Natural killer cell (primary cell): Measurements from ENCODE around the gene EFHC1. TPM values are rescaled to one million over a fixed set of nuclear protein-coding genes. Genes with fewer than 3 reads are reported as not detected.

Experiments used
- ATAC-seq, 3 donors: fragments of 150-1000 bp in 2 of 3; fragments of 200-7000 bp in 1 of 3; cut with Tn5 transposase; 1 replicate in 1 of 3; 2 replicates in 2 of 3; pipeline ENCODE4 v1.10.0; 2021; ENCODE audit warnings: mild to moderate bottlenecking in 2 of 3, moderate library complexity in 2 of 3
- DNase-seq, 2 donors: peaks; one replicate each; pipeline versions ENCODE4 v3.0.0 to v3.0.0-alpha.2; 2013 to 2021; ENCODE audit warnings: mixed read lengths in 1 of 2
- H3K27ac ChIP-seq: one replicate; pipeline ENCODE4 v1.5.1; 2013; ENCODE audit warnings: mild to moderate bottlenecking, low read length
- H3K27me3 ChIP-seq: one replicate; pipeline ENCODE4 v1.6.1; 2013; ENCODE audit warnings: low read length; ENCODE audit not compliant: control insufficient read depth, insufficient read depth
- H3K36me3 ChIP-seq: one replicate; pipeline ENCODE4 v1.6.1; 2013; ENCODE audit warnings: low read length; ENCODE audit not compliant: control insufficient read depth, insufficient read depth
- H3K4me1 ChIP-seq: one replicate; pipeline ENCODE4 v1.6.1; 2013; ENCODE audit warnings: low read length; ENCODE audit not compliant: control insufficient read depth, insufficient read depth
- H3K4me3 ChIP-seq: one replicate; pipeline ENCODE4 v1.5.1; 2013; ENCODE audit warnings: low read length
- H3K9me3 ChIP-seq: one replicate; pipeline ENCODE4 v1.6.1; 2013; ENCODE audit warnings: low read length; ENCODE audit not compliant: control insufficient read depth, insufficient read depth
- H3K27ac Mint-ChIP-seq, 2 donors: one replicate each; pipeline ENCODE4 v1.8.0; 2022; ENCODE audit warnings: mild to moderate bottlenecking in 2 of 2, mixed read lengths in 2 of 2, moderate library complexity in 1 of 2
- H3K27me3 Mint-ChIP-seq, 2 donors: one replicate each; pipeline ENCODE4 v1.8.0; 2022; ENCODE audit warnings: low read depth in 2 of 2, mixed read lengths in 2 of 2
- H3K36me3 Mint-ChIP-seq: one replicate; pipeline ENCODE4 v1.8.0; 2022; ENCODE audit warnings: mixed read lengths
- H3K4me1 Mint-ChIP-seq, 2 donors: one replicate each; pipeline ENCODE4 v1.8.0; 2022; ENCODE audit warnings: mixed read lengths in 2 of 2
- H3K4me3 Mint-ChIP-seq: one replicate; pipeline ENCODE4 v1.8.0; 2022; ENCODE audit warnings: mild to moderate bottlenecking, moderate library complexity, mixed read lengths
- H3K9me3 Mint-ChIP-seq, 2 donors: one replicate each; pipeline ENCODE4 v1.8.0; 2022; ENCODE audit warnings: mixed read lengths in 2 of 2
- WGBS: methylation state at CpG from one replicate; pipeline ENCODE4 v1.1.7; 2013; ENCODE audit warnings: missing lambda C conversion rate; ENCODE audit not compliant: insufficient coverage; 5-methylcytosine and 5-hydroxymethylcytosine counted together
- intact Hi-C: fragments of 100-400 bp; cut with micrococcal nuclease; formaldehyde crosslinking; loops from one replicate; pipeline ENCODE4 v1.14.2; 2022
- total RNA-seq, 4 donors: library from RNA; stranded (reverse); fragments of 120-200 nt in 1 of 4; gene quantifications; one replicate each; pipeline versions ENCODE4 v1.2.3 to v1.2.4, GENCODE V29; 2013 to 2022
- TF ChIP-seq, protein P1 (sequence below): fragments of 200-600 bp; IDR thresholded peaks from one replicate; pipeline ENCODE4 v1.8.0; 2022; ENCODE audit warnings: antibody characterized with exemption

The EFHC1 gene
- total RNA-seq, 3 donors from 2014 or later (not counting 1 experiment from before 2014, with no cell fraction given), result 10.7 to 20.9 (median 13.7) TPM

DNA sequence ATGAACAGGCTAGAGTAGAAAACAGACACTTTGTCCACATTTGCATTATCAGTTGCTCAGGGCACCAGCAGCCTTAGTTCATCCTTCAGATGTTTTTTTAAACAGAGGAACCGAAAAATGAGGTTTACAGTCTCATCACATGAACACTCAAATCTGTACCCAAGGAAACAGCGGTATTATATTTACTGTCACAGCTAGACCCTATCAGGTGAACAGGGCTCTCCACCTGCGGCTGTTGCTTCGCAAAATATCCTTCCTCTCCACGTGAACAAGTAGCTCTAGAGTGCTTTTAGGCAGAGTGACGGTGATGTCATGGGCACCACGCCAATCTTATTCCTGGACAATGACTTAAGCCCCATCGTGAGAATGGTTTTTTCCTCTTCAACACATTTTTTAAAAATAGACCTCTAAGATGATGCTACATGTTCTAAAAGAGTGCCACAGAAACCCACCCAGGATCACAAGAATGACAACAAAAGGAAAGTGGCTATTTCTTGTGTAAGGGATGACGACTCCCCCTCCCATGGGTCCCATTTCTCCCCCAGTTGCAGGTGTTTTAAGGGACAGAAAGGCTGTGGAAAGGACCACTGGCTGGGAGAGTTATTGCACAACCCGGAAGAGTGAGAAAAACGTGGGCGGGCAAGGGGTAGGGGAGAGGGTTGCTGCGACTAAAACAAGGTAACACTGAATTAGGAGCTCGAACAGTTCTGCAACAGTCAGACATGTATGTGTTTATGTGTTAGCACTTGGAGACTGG, 77.7 kb downstream of the EFHC1 start:
- intact Hi-C loops, result no loop called here

DNA sequence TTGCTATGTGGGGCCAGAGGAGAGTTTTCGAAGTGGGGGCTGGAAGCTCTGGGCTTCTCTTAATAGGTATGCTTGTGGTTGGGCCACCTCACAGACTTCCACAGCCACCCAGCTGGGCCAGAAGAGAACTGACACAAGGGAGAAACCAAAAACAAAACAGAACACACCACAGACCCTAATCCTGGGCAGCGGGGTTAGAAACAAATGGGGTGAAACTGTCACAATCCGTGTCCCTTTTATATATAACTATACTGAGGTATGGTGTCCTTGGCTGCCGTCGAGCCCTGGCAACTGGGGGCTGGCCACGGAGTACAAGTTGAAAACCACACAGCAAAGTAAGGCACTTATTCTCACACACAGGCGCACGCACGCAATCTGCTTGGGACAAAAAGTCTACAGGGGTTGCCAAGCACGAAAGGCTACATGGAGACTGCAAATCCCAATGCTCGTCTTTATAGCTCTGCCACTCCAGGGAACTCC, 78.4 kb downstream of the EFHC1 start:
- Mint-ChIP-seq H3K4me3 (no peak overlapping the region), H3K27me3 (no peaks in the 10 kb centered on the region), H3K36me3 (peaks cover 14% of the 10 kb centered on the region), H3K27ac (no peak overlapping the region), H3K4me1 (peaks cover 13 to 14% of the 10 kb centered on the region in 2 donors), H3K9me3 (no peaks in the 10 kb centered on the region)
- no peak for DNase-seq
- peaks cover 16% of the 10 kb centered on the region for H3K4me1 ChIP-seq
- H3K4me3 ChIP-seq, result no peak overlapping the region
- intact Hi-C loops, result no loop called here
- TF ChIP-seq, protein P1, sequence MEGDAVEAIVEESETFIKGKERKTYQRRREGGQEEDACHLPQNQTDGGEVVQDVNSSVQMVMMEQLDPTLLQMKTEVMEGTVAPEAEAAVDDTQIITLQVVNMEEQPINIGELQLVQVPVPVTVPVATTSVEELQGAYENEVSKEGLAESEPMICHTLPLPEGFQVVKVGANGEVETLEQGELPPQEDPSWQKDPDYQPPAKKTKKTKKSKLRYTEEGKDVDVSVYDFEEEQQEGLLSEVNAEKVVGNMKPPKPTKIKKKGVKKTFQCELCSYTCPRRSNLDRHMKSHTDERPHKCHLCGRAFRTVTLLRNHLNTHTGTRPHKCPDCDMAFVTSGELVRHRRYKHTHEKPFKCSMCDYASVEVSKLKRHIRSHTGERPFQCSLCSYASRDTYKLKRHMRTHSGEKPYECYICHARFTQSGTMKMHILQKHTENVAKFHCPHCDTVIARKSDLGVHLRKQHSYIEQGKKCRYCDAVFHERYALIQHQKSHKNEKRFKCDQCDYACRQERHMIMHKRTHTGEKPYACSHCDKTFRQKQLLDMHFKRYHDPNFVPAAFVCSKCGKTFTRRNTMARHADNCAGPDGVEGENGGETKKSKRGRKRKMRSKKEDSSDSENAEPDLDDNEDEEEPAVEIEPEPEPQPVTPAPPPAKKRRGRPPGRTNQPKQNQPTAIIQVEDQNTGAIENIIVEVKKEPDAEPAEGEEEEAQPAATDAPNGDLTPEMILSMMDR, result no peak
- H3K36me3 ChIP-seq, result peaks cover 10% of the 10 kb centered on the region
- 45% methylated on average over 10 of the region's 11 CpGs for WGBS
- no peaks in the 10 kb centered on the region for H3K27me3 ChIP-seq
- ATAC-seq, result no peak
- no peaks in the 10 kb centered on the region for H3K9me3 ChIP-seq
- H3K27ac ChIP-seq, result peak overlapping the region; percentile 75

More for the DNA sequence above, 77.7 kb downstream of the EFHC1 start:
- ATAC-seq (peak in 1 of 3 donors; percentile 33), DNase-seq (no peak)
- no peak overlapping the region for H3K4me3 ChIP-seq
- H3K4me1 ChIP-seq, result peaks cover 8% of the 10 kb centered on the region
- Mint-ChIP-seq H3K27ac (no peak overlapping the region), H3K36me3 (peaks cover 12% of the 10 kb centered on the region), H3K27me3 (no peaks in the 10 kb centered on the region), H3K9me3 (no peaks in the 10 kb centered on the region), H3K4me3 (no peak overlapping the region), H3K4me1 (peaks cover 11 to 13% of the 10 kb centered on the region in 2 donors)
- H3K27ac ChIP-seq, result peak overlapping the region; percentile 75
- H3K9me3 ChIP-seq, result no peaks in the 10 kb centered on the region
- TF ChIP-seq, protein P1, result no peak
- peaks cover 10% of the 10 kb centered on the region for H3K36me3 ChIP-seq
- H3K27me3 ChIP-seq, result no peaks in the 10 kb centered on the region
- WGBS, result 85% methylated on average over 14 of the region's 14 CpGs

DNA sequence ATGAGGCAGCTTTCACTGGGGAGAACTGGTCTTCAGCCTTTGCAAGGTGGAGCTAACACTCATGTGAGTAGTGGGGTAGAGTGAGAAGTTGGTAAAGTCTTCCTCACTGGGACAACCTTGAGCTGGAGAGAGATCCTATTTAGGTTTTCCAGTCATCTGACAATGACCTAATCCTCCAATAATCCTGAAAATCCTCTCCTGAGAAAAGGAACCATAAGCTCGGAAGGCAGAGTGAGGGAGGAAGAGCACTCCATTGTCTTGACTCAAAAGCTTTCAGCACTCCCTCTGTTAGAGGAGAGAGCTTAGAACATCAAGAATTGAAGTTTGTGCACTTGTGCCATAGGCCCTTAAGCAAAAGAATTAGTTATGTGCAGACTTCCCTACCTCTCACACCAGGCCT, 78.9 kb downstream of the EFHC1 start:
- H3K27me3 Mint-ChIP-seq, result no peaks in the 10 kb centered on the region
- peaks cover 20% of the 10 kb centered on the region for H3K4me1 ChIP-seq
- DNase-seq (no peak), ATAC-seq (no peak)
- no peak overlapping the region for H3K4me3 Mint-ChIP-seq
- H3K27ac ChIP-seq, result peak overlapping the region; percentile 75
- intact Hi-C loops, result no loop called here
- H3K4me3 ChIP-seq, result no peak overlapping the region
- peaks cover 14% of the 10 kb centered on the region for H3K36me3 Mint-ChIP-seq
- peaks cover 10% of the 10 kb centered on the region for H3K36me3 ChIP-seq
- no peak overlapping the region for H3K27ac Mint-ChIP-seq
- no CpG with 5 or more reads among the region's 1 CpG for WGBS
- TF ChIP-seq, protein P1, result no peak
- H3K9me3 Mint-ChIP-seq, result no peaks in the 10 kb centered on the region
- no peaks in the 10 kb centered on the region for H3K27me3 ChIP-seq
- H3K9me3 ChIP-seq, result no peaks in the 10 kb centered on the region
- peaks cover 13 to 18% of the 10 kb centered on the region in 2 donors for H3K4me1 Mint-ChIP-seq
